Measurements from ENCODE around the gene PITPNC1.
"Not testable (repeated sequence)": the region's sequence is repeated elsewhere in the genome, so short reads cannot be mapped to it uniquely, and the experiment has no call there.

PITPNC1 gene

GRCh38 chr17:67632141-67632540 is 255.1 kb downstream of the PITPNC1 start:
- no peak for DNase-seq

DNA sequence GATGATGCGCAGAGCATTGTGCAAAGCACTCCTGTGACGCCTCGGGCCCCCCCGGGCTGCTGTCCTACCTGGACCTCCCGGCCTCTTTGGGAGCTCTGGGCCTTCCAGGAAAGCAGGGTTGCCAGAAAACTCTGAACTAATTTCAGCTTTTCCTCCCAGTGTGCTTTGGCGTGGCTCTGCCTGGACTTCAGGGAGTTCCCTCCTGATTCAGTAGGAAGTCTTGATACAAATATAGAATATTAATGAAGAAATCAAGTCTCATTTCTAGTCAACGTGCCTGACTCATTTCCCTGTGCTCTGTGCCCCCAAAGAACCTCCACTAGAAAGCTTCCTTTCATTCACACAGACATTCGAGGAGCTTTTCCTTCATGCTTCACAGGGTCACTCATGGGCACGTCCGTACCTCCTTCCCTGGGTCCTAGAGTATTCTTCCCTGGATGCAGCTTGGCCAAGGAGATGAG is 256.7 kb downstream of the PITPNC1 start:
- DNase-seq = no peak

GRCh38 chr17:67635681-67636080 is 258.6 kb downstream of the PITPNC1 start:
- DNase-seq = no peak

DNA sequence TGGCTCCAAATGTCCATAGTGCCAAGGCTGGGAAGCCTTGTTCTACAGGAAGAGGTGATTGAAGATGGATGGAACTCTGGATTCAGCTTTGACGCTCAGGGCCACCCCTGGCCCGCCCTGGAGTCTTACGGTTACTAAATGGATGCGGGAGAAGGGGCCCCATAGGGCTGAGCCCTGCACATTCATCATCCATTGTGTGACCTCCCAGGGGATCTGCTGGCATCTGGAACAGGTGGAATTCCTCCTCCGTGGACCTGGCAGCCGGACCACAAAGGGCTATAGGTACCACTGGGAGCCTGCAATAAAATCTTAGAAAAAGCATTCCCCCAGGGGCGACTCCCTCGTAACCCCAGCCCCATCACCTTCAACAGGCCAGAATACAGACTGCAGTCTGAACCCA is 259.2 kb downstream of the PITPNC1 start:
- DNase-seq = no peak

GRCh38 chr17:67636834-67637520 is 259.9 kb downstream of the PITPNC1 start:
- DNase-seq = no peak

DNA sequence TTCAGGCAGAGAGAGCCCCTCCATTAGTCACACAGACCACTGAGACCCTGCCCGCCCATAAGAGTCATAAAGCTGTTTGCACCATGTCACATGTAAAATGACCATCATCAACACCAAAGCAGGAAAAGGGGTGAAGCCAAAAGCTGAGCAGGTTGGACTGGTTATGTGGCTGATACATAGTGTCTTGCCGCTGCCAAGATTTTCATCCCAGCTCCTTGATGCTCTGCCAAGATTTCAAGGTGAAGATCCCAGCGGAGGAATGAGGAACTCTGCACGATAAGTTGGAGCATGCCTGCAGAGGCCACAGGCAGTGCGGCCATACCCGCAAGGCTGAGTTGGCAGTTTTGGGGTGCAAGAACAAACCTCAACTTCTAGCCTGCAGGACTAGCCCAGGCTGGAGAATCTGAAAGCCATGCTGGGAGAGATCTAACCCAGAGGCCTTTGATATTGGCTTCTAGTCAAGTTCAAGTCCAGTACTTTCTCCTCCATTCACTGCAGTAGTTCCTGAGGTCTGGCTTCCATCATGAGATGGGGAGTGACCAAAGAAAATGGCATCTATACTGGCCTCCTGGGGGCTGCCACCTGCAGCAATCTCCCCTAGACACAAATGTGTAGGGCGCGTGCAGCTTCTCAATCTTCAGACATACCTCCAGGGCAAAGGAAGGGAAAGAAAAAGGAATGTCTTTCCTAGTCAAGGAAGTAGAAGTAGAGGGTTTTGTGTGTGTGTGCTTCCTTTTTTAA is 261.0 kb downstream of the PITPNC1 start:
- no peak for DNase-seq

GRCh38 chr17:67638871-67639270 is 261.8 kb downstream of the PITPNC1 start:
- no peak for DNase-seq

DNA sequence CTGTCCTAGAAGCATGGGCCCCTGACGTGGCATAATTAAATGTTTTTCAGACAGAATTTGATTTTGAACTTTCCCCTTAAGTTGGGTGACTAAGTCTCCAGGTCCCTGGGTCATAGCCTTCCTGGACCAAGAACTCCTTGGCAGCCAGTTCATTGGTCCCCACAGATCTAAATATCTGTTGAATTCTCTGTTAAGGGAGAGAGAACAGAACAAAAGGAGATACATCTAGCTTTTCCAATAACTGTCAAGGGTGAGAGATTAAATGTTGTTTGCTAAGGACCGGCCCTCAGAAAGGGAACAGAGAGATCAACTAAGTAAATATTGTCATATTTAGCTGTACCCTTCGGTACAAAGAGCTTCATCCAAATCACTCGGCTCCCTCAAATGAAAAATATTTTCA is 262.5 kb downstream of the PITPNC1 start:
- DNase-seq = peak; percentile 17

- DNase-seq = no peak
Measured at GRCh38 chr17:67639979-67640378, 262.9 kb downstream of the PITPNC1 start.

DNA sequence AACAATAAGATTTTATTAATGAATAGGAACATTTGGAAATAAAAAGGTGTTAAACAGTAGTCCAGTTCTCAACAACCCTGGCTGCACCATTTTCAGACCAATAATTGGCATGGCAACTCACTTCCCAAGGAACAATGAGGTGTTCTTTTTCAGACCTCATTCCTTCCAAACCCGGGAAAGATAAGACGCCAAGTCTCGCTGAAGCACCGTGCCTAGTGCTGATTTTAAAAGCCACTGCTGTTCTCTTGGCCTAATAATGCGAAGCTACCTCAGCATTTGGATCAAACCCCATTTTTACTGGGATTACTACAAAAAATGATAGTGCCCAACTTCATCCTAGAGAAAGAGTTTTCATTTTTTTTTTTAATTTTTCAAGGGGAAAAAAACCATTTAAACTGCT is 265.4 kb downstream of the PITPNC1 start:
- no peak for DNase-seq

DNA sequence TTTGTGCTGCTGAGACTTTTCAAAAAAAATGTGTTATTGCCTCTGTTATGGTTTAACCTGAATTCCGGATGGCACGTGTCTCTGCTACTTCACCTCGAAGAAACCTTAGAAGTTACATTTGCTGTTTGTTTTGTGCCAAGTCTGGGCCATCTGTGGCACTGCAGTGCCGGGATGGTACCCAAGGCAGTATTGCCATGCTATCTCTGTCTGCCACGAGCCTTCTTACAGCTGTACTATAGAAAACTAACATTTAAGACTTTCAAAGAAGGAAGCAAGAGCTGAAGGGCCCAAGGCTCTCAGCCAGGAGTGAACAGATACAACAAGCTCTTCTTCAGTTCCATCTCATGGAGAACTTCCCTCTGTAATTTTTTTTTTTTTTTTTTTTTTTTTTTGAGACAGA is 267.0 kb downstream of the PITPNC1 start:
- DNase-seq = no peak

DNA sequence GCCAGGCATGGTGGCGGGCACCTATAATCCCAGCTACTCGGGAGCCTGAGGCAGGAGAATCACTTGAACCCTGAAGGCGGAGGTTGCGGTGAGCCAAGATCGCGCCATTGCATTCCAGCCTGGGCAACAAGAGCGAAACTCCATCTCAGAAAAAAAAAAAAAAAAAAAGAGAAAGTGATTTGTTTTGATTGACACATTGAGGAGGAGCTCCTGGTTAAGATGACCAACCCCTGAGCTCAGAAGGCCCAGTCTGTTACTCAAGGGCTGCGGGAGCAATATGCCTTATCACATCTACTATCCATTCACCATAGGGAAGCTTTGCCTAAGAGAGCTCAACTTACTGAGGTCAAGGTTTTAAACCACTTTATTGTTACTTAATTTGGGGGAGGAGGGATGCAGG is 268.1 kb downstream of the PITPNC1 start:
- not testable (repeated sequence) for DNase-seq

- no peak for DNase-seq
Measured at GRCh38 chr17:67646472-67646871, 269.4 kb downstream of the PITPNC1 start.

- DNase-seq = no peak
Measured at GRCh38 chr17:67647482-67647881, 270.4 kb downstream of the PITPNC1 start.

- DNase-seq = no peak
Measured at GRCh38 chr17:67648032-67648905, 271.2 kb downstream of the PITPNC1 start.

- DNase-seq = not testable (repeated sequence)
Measured at GRCh38 chr17:67648906-67649295, 271.8 kb downstream of the PITPNC1 start.

- no peak for DNase-seq
Measured at GRCh38 chr17:67649891-67650290, 272.8 kb downstream of the PITPNC1 start.

DNA sequence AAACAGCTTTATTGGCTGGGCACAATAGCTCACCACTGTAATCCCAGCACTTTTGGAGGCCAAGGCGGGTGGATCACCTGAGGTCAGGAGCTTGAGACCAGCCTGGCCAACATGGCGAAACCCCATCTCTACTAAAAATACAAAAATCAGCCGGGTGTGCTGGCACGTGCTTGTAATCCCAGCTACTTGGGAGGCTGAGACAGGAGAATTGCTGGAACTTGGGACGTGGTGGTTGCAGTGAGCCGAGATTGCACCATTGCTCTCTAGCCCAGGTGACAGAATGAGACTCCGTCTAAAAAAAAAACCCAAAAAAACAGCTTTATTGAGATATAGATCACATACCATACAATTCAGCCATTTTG is 274.1 kb downstream of the PITPNC1 start:
- not testable (repeated sequence) for DNase-seq

- no peak for DNase-seq
Measured at GRCh38 chr17:67652433-67652832, 275.4 kb downstream of the PITPNC1 start.

- no peak for DNase-seq
Measured at GRCh38 chr17:67655478-67656148, 278.5 kb downstream of the PITPNC1 start.

DNA sequence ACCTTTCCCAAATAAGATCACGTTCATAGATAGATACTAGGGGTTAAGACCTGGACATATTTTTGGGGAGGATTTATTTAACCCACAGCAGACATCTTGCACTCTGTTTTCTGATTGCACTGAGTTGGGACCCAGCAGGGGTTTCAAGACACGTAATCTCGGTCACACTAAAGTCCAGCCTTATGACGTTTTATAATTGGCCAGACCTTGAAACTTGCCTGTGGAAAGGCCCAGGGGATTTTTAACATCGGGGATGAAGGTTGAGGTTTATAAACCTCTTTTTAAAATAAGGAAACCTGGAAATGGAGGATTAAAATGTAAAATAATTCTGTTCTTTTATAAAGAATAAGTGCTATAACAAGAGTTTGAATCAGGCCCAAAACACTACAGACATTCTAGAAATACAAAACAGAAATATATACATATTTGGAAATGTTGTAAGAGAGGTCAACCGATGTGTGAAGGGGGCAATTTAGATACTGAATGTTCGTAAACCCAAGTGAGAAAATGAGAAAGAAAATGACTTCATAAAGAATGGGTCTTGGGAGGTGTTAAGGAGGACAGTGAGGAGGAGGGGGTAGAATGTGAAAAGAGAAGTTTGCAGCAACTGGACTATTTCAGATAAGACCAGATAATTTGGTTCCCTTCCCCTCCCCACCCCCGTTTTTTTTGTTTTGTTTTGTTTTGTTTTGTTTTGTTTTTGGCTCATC is 279.6 kb downstream of the PITPNC1 start:
- no peak for DNase-seq

- no peak for DNase-seq
Measured at GRCh38 chr17:67657596-67657995, 280.5 kb downstream of the PITPNC1 start.

All from NCI-H345 (cell line).